Measurements from ENCODE around the gene HLTF.

DNA sequence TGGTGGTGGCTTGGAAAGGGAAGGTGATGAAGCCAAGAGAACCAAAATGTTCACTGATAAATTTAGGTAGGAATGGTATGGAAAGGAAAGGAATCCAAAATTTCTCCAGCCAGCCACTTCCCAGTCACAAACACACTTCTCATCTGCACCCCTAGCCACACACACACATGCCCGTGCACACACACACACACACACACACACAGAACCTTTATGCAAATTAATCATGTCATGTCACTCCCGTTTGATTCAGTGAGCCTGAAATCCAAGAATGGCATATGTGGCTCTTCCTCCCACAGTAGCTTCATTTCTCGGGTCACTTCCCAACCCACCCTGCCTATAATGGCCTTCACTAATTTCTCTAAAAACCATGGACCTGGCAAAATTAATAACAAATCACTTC lies 3.1 kb upstream of the HLTF start:
- TF ChIP-seq EZH2 (IDR thresholded peaks at IDR 0.05; ENCODE audit: low read length, missing control alignments) = no peak
- TF ChIP-seq, protein P1, sequence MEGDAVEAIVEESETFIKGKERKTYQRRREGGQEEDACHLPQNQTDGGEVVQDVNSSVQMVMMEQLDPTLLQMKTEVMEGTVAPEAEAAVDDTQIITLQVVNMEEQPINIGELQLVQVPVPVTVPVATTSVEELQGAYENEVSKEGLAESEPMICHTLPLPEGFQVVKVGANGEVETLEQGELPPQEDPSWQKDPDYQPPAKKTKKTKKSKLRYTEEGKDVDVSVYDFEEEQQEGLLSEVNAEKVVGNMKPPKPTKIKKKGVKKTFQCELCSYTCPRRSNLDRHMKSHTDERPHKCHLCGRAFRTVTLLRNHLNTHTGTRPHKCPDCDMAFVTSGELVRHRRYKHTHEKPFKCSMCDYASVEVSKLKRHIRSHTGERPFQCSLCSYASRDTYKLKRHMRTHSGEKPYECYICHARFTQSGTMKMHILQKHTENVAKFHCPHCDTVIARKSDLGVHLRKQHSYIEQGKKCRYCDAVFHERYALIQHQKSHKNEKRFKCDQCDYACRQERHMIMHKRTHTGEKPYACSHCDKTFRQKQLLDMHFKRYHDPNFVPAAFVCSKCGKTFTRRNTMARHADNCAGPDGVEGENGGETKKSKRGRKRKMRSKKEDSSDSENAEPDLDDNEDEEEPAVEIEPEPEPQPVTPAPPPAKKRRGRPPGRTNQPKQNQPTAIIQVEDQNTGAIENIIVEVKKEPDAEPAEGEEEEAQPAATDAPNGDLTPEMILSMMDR (conservative IDR thresholded peaks at IDR 0.05 in 1 of 2, IDR thresholded peaks at IDR 0.05 in 1 of 2; ENCODE audit: low read depth in 1 of 2, low read length in 2 of 2) = no peak
